GM12872 (cell line): ENCODE data around the gene KIAA1549.

Experiments
- TF ChIP-seq, protein P1 (sequence below): IDR thresholded peaks from 3 replicates; pipeline ENCODE4 v1.5.1; 2011; ENCODE audit warnings: low read depth, mild to moderate bottlenecking, low read length, moderate library complexity; ENCODE audit not compliant: insufficient read depth

KIAA1549 gene

DNA sequence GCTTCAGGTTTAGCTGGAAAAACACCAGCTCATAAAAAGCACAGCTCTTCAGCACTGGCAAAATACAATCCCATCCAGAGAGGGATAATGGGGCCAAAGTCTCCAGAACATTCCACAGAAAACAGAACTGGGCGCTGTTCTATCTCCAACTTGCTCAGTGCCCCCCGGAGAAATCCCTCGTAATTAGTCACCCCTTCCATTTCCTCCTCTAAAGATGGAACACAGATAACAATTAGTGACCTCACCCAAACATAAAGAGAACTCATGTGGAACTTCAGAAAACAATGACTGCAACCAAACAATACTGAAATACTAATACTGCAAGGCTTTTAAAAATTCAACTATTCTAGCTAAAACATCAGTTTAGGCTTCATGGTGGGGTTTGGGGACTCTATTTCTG is 46.3 kb downstream of the KIAA1549 start:
- TF ChIP-seq, protein P1, sequence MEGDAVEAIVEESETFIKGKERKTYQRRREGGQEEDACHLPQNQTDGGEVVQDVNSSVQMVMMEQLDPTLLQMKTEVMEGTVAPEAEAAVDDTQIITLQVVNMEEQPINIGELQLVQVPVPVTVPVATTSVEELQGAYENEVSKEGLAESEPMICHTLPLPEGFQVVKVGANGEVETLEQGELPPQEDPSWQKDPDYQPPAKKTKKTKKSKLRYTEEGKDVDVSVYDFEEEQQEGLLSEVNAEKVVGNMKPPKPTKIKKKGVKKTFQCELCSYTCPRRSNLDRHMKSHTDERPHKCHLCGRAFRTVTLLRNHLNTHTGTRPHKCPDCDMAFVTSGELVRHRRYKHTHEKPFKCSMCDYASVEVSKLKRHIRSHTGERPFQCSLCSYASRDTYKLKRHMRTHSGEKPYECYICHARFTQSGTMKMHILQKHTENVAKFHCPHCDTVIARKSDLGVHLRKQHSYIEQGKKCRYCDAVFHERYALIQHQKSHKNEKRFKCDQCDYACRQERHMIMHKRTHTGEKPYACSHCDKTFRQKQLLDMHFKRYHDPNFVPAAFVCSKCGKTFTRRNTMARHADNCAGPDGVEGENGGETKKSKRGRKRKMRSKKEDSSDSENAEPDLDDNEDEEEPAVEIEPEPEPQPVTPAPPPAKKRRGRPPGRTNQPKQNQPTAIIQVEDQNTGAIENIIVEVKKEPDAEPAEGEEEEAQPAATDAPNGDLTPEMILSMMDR = no peak

DNA sequence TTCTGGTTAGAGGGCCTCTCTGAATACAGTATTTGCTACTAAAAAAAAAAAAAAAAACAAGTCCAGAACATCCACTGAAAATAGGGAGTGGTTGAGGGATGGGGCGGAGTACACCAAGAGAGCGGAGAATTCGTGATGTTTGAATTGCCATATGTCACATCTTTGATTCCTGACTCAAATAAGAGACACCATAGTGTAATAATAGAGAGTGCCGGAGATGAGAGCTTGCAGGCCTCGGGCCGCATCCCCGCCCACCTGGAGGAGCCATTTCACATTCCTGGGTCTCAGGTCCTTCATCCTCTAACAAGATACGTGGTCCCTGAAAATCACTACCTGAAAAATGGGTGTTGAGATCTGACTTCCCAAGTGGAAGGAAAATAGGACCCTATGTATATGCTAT is 46.8 kb downstream of the KIAA1549 start:
- TF ChIP-seq, protein P1 = no peak

DNA sequence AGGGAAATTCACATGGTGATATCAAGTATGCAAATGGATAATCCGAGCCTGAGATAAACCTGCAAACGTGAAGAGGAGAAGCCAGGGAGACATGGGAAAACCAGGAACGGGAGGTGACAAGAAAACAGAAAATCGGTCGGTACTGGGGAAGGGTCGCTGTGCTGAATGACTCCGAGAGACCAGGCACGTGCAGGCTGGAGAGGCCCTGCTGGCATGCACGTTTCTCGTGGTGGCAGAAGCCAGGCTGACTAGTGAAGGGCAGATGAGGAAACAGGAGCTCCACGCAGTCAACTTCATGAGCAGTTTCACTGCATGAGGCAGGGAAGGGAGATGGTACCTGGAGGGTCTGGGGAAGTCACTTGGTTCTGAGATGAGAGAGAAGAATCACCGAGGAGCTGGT is 48.3 kb downstream of the KIAA1549 start:
- TF ChIP-seq, protein P1 = no peak

GRCh38 chr7:138932427-138932826 is 48.8 kb downstream of the KIAA1549 start:
- TF ChIP-seq, protein P1 = no peak

DNA sequence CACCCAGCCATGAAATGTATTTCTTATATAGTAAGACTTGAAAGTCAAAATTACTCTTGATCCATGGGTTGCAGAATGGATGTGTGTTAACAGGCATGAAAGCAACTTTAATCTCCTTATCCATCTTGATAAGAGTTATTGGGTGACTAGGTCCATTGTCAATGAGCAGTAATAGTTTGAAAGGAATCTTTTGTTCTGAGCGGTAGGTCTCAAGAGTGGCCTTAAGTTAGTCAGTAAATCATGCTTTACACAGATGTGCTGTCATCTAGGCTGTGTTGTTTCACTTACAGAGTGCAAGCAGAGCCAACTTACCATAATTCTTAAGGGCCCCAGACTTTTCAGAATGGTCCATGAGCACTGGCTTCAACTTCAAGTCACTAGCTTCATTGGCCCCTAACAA is 51.2 kb downstream of the KIAA1549 start:
- TF ChIP-seq, protein P1 = no peak

- TF ChIP-seq, protein P1 = no peak
These were observed 55.0 kb downstream of the KIAA1549 start for GRCh38 chr7:138926241-138926612.

DNA sequence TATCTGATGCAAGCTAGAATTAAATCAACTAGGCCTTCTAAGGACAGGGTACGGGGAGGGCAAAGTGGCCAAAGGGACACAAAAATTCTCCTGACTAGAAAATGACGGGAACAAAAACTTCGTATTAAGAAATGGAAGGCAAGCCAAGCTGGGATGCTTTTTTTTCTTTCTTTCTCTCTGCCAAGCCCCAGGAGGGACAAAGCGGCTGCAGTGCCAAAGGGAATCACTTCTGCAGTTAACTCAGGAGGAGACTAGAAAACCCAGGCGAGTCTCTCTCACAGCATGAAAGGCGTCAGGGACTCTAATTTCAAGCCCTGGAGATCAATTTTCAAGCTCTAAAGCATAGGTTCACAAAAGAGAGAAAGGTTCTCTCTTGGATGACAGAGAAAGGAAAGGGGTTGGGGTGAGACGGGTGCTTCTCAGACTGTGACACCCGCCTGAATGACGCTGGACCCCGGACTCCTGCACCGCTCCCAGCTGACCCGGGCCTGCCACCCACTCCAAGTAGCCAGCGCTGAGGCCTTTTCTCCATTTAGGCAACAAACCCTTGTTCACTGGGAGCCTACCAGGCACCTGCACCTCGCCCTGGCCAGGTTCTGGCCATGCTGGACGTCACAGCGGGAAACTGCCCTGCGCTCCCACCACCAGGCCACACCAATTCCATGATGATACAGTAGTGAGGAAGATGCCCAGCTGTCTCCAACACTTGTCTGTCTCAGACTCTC is 56.5 kb downstream of the KIAA1549 start:
- TF ChIP-seq, protein P1 = no peak
